ENCODE data around the gene OR8G5. TPM values are rescaled to one million over a fixed set of nuclear protein-coding genes. Genes with fewer than 3 reads are reported as not detected.
"Not testable (repeated sequence)": the region's sequence is repeated elsewhere in the genome, so short reads cannot be mapped to it uniquely, and the experiment has no call there.

The OR8G5 gene
- total RNA-seq, 1 experiment from 2014 or later: not detected

- H3K4me3 ChIP-seq (ENCODE audit: low read depth, low read length, poor library complexity, severe bottlenecking); CTCF ChIA-PET; DNase-seq (ENCODE audit: low spot score); H3K36me3 ChIP-seq (ENCODE audit: insufficient read depth, low read length, poor library complexity, severe bottlenecking); BruUV-seq (replicated peaks); H3K9me3 ChIP-seq (ENCODE audit: low read depth, low read length, poor library complexity, severe bottlenecking); H3K4me1 ChIP-seq (ENCODE audit: insufficient read depth, low read length, poor library complexity, severe bottlenecking); H3K27me3 ChIP-seq (replicated peaks; ENCODE audit: insufficient read depth, low read depth, low read length, poor library complexity); POLR2A ChIA-PET (ENCODE audit: low non-redundant PET); intact Hi-C loops (cut with micrococcal nuclease; ENCODE audit: unreplicated experiment); H3K27ac ChIP-seq (ENCODE audit: low read depth, low read length, poor library complexity, severe bottlenecking): not testable (repeated sequence)
These were observed 14.7 kb downstream of the OR8G5 start for GRCh38 chr11:124270886-124271285.

GRCh38 chr11:124274000-124274399, 17.8 kb downstream of the OR8G5 start:
- Histone ChIP-seq H3K4me1 (ENCODE audit: insufficient read depth, low read length, poor library complexity, severe bottlenecking) (no peaks in the 10 kb centered on the region), H3K27ac (ENCODE audit: low read depth, low read length, poor library complexity, severe bottlenecking) (no peak overlapping the region), H3K9me3 (ENCODE audit: low read depth, low read length, poor library complexity, severe bottlenecking) (no peaks in the 10 kb centered on the region), H3K27me3 (replicated peaks; ENCODE audit: insufficient read depth, low read depth, low read length, poor library complexity) (no peaks in the 10 kb centered on the region), H3K36me3 (ENCODE audit: insufficient read depth, low read length, poor library complexity, severe bottlenecking) (no peaks in the 10 kb centered on the region), H3K4me3 (ENCODE audit: low read depth, low read length, poor library complexity, severe bottlenecking) (no peak overlapping the region)
- ChIA-PET POLR2A (ENCODE audit: low non-redundant PET) (no interaction called here), CTCF (no interaction called here)
- no peak for DNase-seq (ENCODE audit: low spot score)
- BruUV-seq (replicated peaks): no TSS peak
- intact Hi-C loops (cut with micrococcal nuclease; ENCODE audit: unreplicated experiment): no loop called here
- TF ChIP-seq CTCF (conservative IDR thresholded peaks at IDR 0.05; ENCODE audit: low read depth, low read length) (no peak), EZH2 (IDR thresholded peaks at IDR 0.05; ENCODE audit: borderline replicate concordance, low read depth, low read length, poor library complexity, severe bottlenecking) (no peak)

GRCh38 chr11:124276081-124276480, 19.9 kb downstream of the OR8G5 start:
- Histone ChIP-seq H3K9me3 (ENCODE audit: low read depth, low read length, poor library complexity, severe bottlenecking) (no peaks in the 10 kb centered on the region), H3K27me3 (replicated peaks; ENCODE audit: insufficient read depth, low read depth, low read length, poor library complexity) (no peaks in the 10 kb centered on the region), H3K4me3 (ENCODE audit: low read depth, low read length, poor library complexity, severe bottlenecking) (no peak overlapping the region), H3K27ac (ENCODE audit: low read depth, low read length, poor library complexity, severe bottlenecking) (no peak overlapping the region), H3K4me1 (ENCODE audit: insufficient read depth, low read length, poor library complexity, severe bottlenecking) (no peaks in the 10 kb centered on the region), H3K36me3 (ENCODE audit: insufficient read depth, low read length, poor library complexity, severe bottlenecking) (no peaks in the 10 kb centered on the region)
- intact Hi-C loops (cut with micrococcal nuclease; ENCODE audit: unreplicated experiment): no loop called here
- TF ChIP-seq CTCF (conservative IDR thresholded peaks at IDR 0.05; ENCODE audit: low read depth, low read length) (no peak), EZH2 (IDR thresholded peaks at IDR 0.05; ENCODE audit: borderline replicate concordance, low read depth, low read length, poor library complexity, severe bottlenecking) (no peak)
- POLR2A ChIA-PET (ENCODE audit: low non-redundant PET): no interaction called here
- CTCF ChIA-PET: no interaction called here
- no peak for DNase-seq (ENCODE audit: low spot score)
- BruUV-seq (replicated peaks): no TSS peak

GRCh38 chr11:124277207-124277606, 21.0 kb downstream of the OR8G5 start:
- Histone ChIP-seq H3K27ac (ENCODE audit: low read depth, low read length, poor library complexity, severe bottlenecking) (no peak overlapping the region), H3K9me3 (ENCODE audit: low read depth, low read length, poor library complexity, severe bottlenecking) (no peaks in the 10 kb centered on the region), H3K36me3 (ENCODE audit: insufficient read depth, low read length, poor library complexity, severe bottlenecking) (no peaks in the 10 kb centered on the region), H3K4me1 (ENCODE audit: insufficient read depth, low read length, poor library complexity, severe bottlenecking) (no peaks in the 10 kb centered on the region), H3K4me3 (ENCODE audit: low read depth, low read length, poor library complexity, severe bottlenecking) (no peak overlapping the region), H3K27me3 (replicated peaks; ENCODE audit: insufficient read depth, low read depth, low read length, poor library complexity) (no peaks in the 10 kb centered on the region)
- DNase-seq (ENCODE audit: low spot score): no peak
- POLR2A ChIA-PET (ENCODE audit: low non-redundant PET): no interaction called here
- CTCF ChIA-PET: interaction anchor here (0.6 to 1.0 kb wide), 4 partner anchors 50 to 208 kb away, joined by 3 to 9 read pairs (median 6); no protein-coding TSS in a partner anchor
- no TSS peak for BruUV-seq (replicated peaks)
- intact Hi-C loops (cut with micrococcal nuclease; ENCODE audit: unreplicated experiment): no loop called here
- TF ChIP-seq CTCF (conservative IDR thresholded peaks at IDR 0.05; ENCODE audit: low read depth, low read length): no peak
- no peak for TF ChIP-seq EZH2 (IDR thresholded peaks at IDR 0.05; ENCODE audit: borderline replicate concordance, low read depth, low read length, poor library complexity, severe bottlenecking)

Measured in A673 (cell line).